Measurements from ENCODE around the gene CDH12. TPM values are rescaled to one million over a fixed set of nuclear protein-coding genes. Genes with fewer than 3 reads are reported as not detected.
A peak's percentile ranks its signal among the peaks of the same experiment; 100 is the strongest.
"Not testable (repeated sequence)": the region's sequence is repeated elsewhere in the genome, so short reads cannot be mapped to it uniquely, and the experiment has no call there.

CDH12 gene
- total RNA-seq, 1 experiment from 2014 or later: 0.98 TPM

GRCh38 chr5:22465616-22466015, 387.5 kb downstream of the CDH12 start:
- DNase-seq (ENCODE audit: low read depth): no peak

- DNase-seq (ENCODE audit: low read depth): no peak
Observed at GRCh38 chr5:22465177-22465576, 388.0 kb downstream of the CDH12 start.

- no peak for DNase-seq (ENCODE audit: low read depth)
Observed at GRCh38 chr5:22460189-22460588, 393.0 kb downstream of the CDH12 start.

GRCh38 chr5:22432905-22433304, 420.2 kb downstream of the CDH12 start:
- DNase-seq (ENCODE audit: low read depth): no peak

- DNase-seq (ENCODE audit: low read depth): no peak
Observed at GRCh38 chr5:22431840-22432239, 421.3 kb downstream of the CDH12 start.

GRCh38 chr5:22431406-22431805, 421.7 kb downstream of the CDH12 start:
- DNase-seq (ENCODE audit: low read depth): no peak

GRCh38 chr5:22411554-22412349, 441.4 kb downstream of the CDH12 start:
- no peak for DNase-seq (ENCODE audit: low read depth)

GRCh38 chr5:22391956-22392355, 461.2 kb downstream of the CDH12 start:
- peak; percentile 57 for DNase-seq (ENCODE audit: low read depth)

GRCh38 chr5:22390888-22391287, 462.3 kb downstream of the CDH12 start:
- DNase-seq (ENCODE audit: low read depth): no peak

GRCh38 chr5:22372826-22373660, 480.1 kb downstream of the CDH12 start:
- no peak for DNase-seq (ENCODE audit: low read depth)

- peak; percentile 95 for DNase-seq (ENCODE audit: low read depth)
Observed at GRCh38 chr5:22372376-22372775, 480.8 kb downstream of the CDH12 start.

- DNase-seq (ENCODE audit: low read depth): no peak
Observed at GRCh38 chr5:22354956-22355355, 498.2 kb downstream of the CDH12 start.

GRCh38 chr5:22352493-22352892, 500.7 kb downstream of the CDH12 start:
- DNase-seq (ENCODE audit: low read depth): no peak

GRCh38 chr5:22351178-22351577, 502.0 kb downstream of the CDH12 start:
- DNase-seq (ENCODE audit: low read depth): no peak

GRCh38 chr5:22348027-22348426, 505.1 kb downstream of the CDH12 start:
- no peak for DNase-seq (ENCODE audit: low read depth)

GRCh38 chr5:22344000-22344399, 509.1 kb downstream of the CDH12 start:
- no peak for DNase-seq (ENCODE audit: low read depth)

- no peak for DNase-seq (ENCODE audit: low read depth)
Observed at GRCh38 chr5:22341406-22341805, 511.7 kb downstream of the CDH12 start.

GRCh38 chr5:22332949-22333348, 520.2 kb downstream of the CDH12 start:
- DNase-seq (ENCODE audit: low read depth): not testable (repeated sequence)

GRCh38 chr5:22329683-22330082, 523.5 kb downstream of the CDH12 start:
- DNase-seq (ENCODE audit: low read depth): no peak

- DNase-seq (ENCODE audit: low read depth): no peak
Observed at GRCh38 chr5:22319798-22320197, 533.3 kb downstream of the CDH12 start.

- no peak for DNase-seq (ENCODE audit: low read depth)
Observed at GRCh38 chr5:22316294-22316693, 536.9 kb downstream of the CDH12 start.

GRCh38 chr5:22315052-22315451, 538.1 kb downstream of the CDH12 start:
- DNase-seq (ENCODE audit: low read depth): not testable (repeated sequence)

GRCh38 chr5:22314548-22314947, 538.6 kb downstream of the CDH12 start:
- no peak for DNase-seq (ENCODE audit: low read depth)
